K562 (cell line): ENCODE measurements around the gene MATK. TPM values are rescaled to one million over a fixed set of nuclear protein-coding genes. Genes with fewer than 3 reads are reported as not detected.

Source experiments
- ARID3A ChIP-seq: IDR thresholded peaks from 2 replicates; pipeline ENCODE4 v1.6.1; 2012; ENCODE audit warnings: low read depth, low read length, improper control_type of control experiment, borderline replicate concordance
- BMI1 ChIP-seq: fragments of 150-350 bp; IDR thresholded peaks from 2 replicates; pipeline ENCODE4 v1.6.1; 2014; ENCODE audit warnings: low read length
- CBX1 ChIP-seq: sonication (generic); IDR thresholded peaks from 2 replicates; pipeline ENCODE4 v1.6.1; 2016; ENCODE audit warnings: antibody characterized with exemption, low read depth, mild to moderate bottlenecking
- HNRNPL ChIP-seq: fragments of 200-400 bp; formaldehyde crosslinking; IDR thresholded peaks from 2 replicates; pipeline ENCODE4 v1.6.1; 2017; ENCODE audit warnings: low read depth, mild to moderate bottlenecking, low read length
- PTBP1 ChIP-seq: fragments of 200-400 bp; formaldehyde crosslinking; IDR thresholded peaks from 2 replicates; pipeline ENCODE4 v1.6.1; 2017; ENCODE audit warnings: low read depth, low read length
- TAF1 ChIP-seq: IDR thresholded peaks from 2 replicates; pipeline ENCODE4 v1.6.1; 2011; ENCODE audit warnings: mild to moderate bottlenecking, low read length, moderate library complexity; ENCODE audit not compliant: insufficient read depth, control insufficient read depth, severe bottlenecking; ENCODE audit errors: extremely low read depth
- TCFL5 ChIP-seq: fragments of 250-450 bp; sonication (Bioruptor Pico); conservative IDR thresholded peaks from 2 replicates; pipeline ENCODE4 v1.6.1; 2021; ENCODE audit warnings: mild to moderate bottlenecking, moderate library complexity, matching md5 sums
- THAP7 ChIP-seq: fragments of 250-450 bp; sonication (Bioruptor Pico); IDR thresholded peaks from 2 replicates; pipeline ENCODE4 v1.5.0; 2021
- THRAP3 ChIP-seq: fragments of 450-650 bp; IDR thresholded peaks from 2 replicates; pipeline ENCODE4 v1.6.1; 2016; ENCODE audit warnings: mild to moderate bottlenecking, inconsistent platforms, borderline replicate concordance
- ZHX1 ChIP-seq: fragments of 150-350 bp; conservative IDR thresholded peaks from 2 replicates; pipeline ENCODE4 v1.6.1; 2014; ENCODE audit warnings: low read length
- ZNF232 ChIP-seq: sonication (generic); formaldehyde crosslinking; IDR thresholded peaks from 2 replicates; pipeline ENCODE4 v1.8.0; 2022; ENCODE audit warnings: mild to moderate bottlenecking, missing genetic modification reagents
- ZNF407 ChIP-seq: fragments of 450-650 bp; IDR thresholded peaks from 2 replicates; pipeline ENCODE4 v1.6.1; 2016; ENCODE audit warnings: low read depth
- ZNF57 ChIP-seq: fragments of 450-650 bp; formaldehyde crosslinking; IDR thresholded peaks from 2 replicates; pipeline ENCODE4 v1.4.0; 2020; ENCODE audit warnings: mild to moderate bottlenecking, moderate library complexity
- ZNF766 ChIP-seq: fragments of 200-800 bp; sonication (Bioruptor generic); conservative IDR thresholded peaks from 2 replicates; pipeline ENCODE4 v1.6.1; 2016; ENCODE audit warnings: missing genetic modification characterization, missing compliant biosample characterization
- polyA plus RNA-seq, 8 experiments: library from polyadenylated mRNA; depleted of rRNA in 4 of 8; stranded (reverse) in 5 of 8; unstranded in 3 of 8; fragments of >200 nt; fragmentation: Nextera tagmentation in 2 of 8; fragmentation: Illumina TruSeq in 1 of 8; extraction: Ambion mirVana in 2 of 8; extraction: Trizol in 1 of 8; gene quantifications; 2 replicates each; pipeline versions ENCODE4 v1.2.1 to v1.2.3, GENCODE V29; 2011 to 2014; ENCODE audit warnings: inconsistent platforms in 1 of 8, missing spikeins in 1 of 8
- total RNA-seq, 7 experiments: library from RNA; depleted of rRNA in 6 of 7; stranded (reverse); fragments of >200 nt in 6 of 7; fragmentation: Illumina TruSeq in 2 of 7; extraction: Trizol in 2 of 7; gene quantifications; 2 replicates each; pipeline versions ENCODE4 v1.2.1 to v1.2.3, GENCODE V29; 2011 to 2021; ENCODE audit warnings: low replicate concordance in 1 of 7

MATK gene
- total and polyA plus RNA-seq, 9 of the 15 experiments (the other 6 are each of a cell fraction or from before 2014, with no cell fraction given) = 0.08 to 41.5 (median 21.4) TPM

- TF ChIP-seq ZHX1 = no peak
- peak; percentile 73; the same call in 1 of the 2 replicates for TF ChIP-seq CBX1
- no peak for TF ChIP-seq TCFL5 (CRISPR knock-in tag)
- no peak for TF ChIP-seq TAF1
- no peak for TF ChIP-seq THAP7 (CRISPR knock-in tag)
- TF ChIP-seq BMI1 = no peak
- no peak for TF ChIP-seq ZNF57 (CRISPR knock-in tag)
- TF ChIP-seq PTBP1 = no peak
- no peak for TF ChIP-seq ZNF232
- TF ChIP-seq THRAP3 = no peak
- no peak for TF ChIP-seq ZNF766
- no peak for TF ChIP-seq ARID3A
- TF ChIP-seq HNRNPL = no peak
- no peak for TF ChIP-seq ZNF407
These were observed at the start of gene MATK (continued) for GRCh38 chr19:3785938-3786824.
